ENCODE data around the gene OPN4.

Gene OPN4

DNA sequence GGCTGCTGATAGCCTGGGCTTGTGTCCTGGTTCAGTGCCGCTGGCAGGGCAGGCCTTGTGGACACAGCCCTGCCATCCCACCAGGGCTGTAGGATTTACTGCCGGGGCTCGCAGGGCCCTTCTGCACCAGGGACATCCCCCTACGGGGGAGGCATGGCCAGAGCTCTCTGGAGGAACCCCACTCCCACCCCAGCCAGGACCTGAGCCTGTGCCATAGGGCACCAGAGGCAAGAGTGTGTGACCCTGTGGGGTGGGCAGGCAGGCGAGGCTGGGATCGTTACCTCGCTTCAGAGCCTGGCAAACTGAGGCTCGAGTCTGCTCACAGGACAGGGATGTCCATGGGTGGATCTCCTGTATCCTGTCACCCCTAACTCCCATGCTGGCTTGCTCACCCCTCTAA lies 16.5 kb downstream of the OPN4 start:
- Mint-ChIP-seq H3K9me3 (no peaks in the 10 kb centered on the region), H3K36me3 (ENCODE audit: low read depth) (no peaks in the 10 kb centered on the region), H3K4me1 (peaks cover 94% of the 10 kb centered on the region), H3K27ac (no peak overlapping the region), H3K4me3 (no peak overlapping the region), H3K27me3 (ENCODE audit: low read depth, poor library complexity) (peaks cover 7% of the 10 kb centered on the region)
- DNase-seq: no peak
- TF ChIP-seq, protein P1, sequence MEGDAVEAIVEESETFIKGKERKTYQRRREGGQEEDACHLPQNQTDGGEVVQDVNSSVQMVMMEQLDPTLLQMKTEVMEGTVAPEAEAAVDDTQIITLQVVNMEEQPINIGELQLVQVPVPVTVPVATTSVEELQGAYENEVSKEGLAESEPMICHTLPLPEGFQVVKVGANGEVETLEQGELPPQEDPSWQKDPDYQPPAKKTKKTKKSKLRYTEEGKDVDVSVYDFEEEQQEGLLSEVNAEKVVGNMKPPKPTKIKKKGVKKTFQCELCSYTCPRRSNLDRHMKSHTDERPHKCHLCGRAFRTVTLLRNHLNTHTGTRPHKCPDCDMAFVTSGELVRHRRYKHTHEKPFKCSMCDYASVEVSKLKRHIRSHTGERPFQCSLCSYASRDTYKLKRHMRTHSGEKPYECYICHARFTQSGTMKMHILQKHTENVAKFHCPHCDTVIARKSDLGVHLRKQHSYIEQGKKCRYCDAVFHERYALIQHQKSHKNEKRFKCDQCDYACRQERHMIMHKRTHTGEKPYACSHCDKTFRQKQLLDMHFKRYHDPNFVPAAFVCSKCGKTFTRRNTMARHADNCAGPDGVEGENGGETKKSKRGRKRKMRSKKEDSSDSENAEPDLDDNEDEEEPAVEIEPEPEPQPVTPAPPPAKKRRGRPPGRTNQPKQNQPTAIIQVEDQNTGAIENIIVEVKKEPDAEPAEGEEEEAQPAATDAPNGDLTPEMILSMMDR (IDR thresholded peaks at IDR 0.05): no peak

DNA sequence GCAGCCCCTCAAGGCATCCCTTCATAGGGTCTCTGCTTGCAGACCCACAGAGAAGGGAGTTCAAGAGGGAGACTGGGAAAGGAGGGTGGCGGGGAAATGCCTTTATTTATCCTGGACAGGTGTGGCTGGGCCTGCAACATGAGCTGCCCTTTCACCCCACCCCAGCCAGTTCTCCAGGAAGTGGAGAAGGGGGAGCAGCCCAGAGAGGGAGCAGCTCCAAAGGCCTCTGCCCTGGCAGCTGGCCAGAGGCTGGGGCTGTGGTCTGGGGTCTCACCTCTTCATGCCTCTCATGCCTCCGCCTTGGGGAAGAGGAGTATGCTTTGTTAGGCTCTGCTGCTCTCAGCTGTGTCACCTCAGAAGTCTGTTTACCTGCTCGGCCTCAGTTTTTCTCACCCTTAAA lies 17.1 kb downstream of the OPN4 start:
- Mint-ChIP-seq H3K27me3 (ENCODE audit: low read depth, poor library complexity) (peaks cover 6% of the 10 kb centered on the region), H3K4me3 (no peak overlapping the region), H3K9me3 (no peaks in the 10 kb centered on the region), H3K36me3 (ENCODE audit: low read depth) (no peaks in the 10 kb centered on the region), H3K27ac (no peak overlapping the region), H3K4me1 (peaks cover 90% of the 10 kb centered on the region)
- no peak for DNase-seq
- TF ChIP-seq, protein P1 (IDR thresholded peaks at IDR 0.05): no peak

DNA sequence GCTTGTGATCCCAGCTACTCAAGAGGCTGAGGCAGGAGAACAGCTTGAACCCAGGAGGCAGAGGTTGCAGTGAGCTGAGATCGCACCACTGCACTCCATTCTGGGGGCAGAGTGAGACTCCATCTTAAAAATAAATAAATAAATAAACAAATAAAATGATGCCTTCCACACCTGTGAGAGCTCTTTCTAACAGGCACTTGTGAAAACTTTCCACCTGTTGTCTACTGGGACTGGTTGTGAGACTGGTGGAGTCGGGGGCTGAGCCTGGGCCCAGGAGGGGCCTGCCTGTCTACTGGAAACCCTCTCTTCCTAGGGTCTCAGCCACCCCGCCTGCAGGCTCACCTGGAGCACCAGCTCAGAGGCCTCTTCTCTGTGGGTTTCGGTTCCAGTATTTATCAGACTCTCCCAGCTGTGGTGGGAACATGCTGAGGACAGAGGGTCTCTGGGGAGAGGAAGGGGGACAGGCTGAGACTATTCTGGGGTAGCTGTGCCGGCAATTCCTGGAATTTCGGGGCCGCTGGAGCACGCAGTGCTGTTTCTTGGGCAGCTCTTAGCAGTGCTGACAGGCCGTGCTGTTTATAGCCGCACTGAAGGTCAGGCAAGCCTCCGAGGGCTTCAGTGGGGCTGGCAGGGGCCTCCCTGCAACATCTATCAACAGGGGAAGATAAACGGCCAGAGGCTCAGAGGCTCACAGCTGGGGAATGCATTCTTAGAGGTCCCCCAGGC lies 17.8 kb downstream of the OPN4 start:
- H3K4me3 Mint-ChIP-seq: peak overlapping the region; percentile 67
- peak; percentile 72 for DNase-seq
- H3K4me1 Mint-ChIP-seq: peaks cover 83% of the 10 kb centered on the region
- H3K27me3 Mint-ChIP-seq (ENCODE audit: low read depth, poor library complexity): peaks cover 6% of the 10 kb centered on the region
- H3K27ac Mint-ChIP-seq: peak overlapping the region; percentile 94
- TF ChIP-seq, protein P1 (IDR thresholded peaks at IDR 0.05): no peak
- H3K9me3 Mint-ChIP-seq: no peaks in the 10 kb centered on the region
- H3K36me3 Mint-ChIP-seq (ENCODE audit: low read depth): no peaks in the 10 kb centered on the region

DNA sequence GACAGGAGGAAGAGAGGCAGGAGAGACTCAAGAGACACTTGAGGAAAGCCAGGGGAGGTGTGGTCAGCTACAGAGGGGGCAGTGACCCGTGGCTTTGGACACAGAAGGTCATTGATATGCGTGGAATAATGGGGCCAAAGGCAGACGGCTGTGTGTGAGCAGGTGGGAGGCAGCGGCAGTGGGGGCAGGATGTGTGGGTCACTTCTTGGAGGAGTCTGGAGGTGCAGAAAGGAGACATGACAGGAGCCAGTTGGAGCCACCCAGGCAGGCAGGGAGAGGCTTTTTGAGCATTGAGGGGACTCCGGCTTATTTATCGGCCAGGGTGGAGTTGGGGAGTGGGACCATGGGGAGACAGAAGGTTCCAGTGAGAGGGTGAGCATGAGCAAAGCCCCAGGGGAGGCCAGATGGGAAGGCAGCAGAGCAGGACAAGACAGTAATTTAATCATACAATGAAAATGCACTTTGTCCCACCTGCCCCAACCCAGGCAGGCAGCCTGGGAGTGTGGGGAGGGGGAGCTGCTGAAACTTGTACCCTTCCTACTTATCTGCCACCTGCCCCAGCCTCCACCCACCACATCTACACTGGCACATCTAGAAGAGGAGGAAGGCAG lies 19.0 kb downstream of the OPN4 start:
- H3K4me1 Mint-ChIP-seq: peaks cover 78% of the 10 kb centered on the region
- TF ChIP-seq, protein P1 (IDR thresholded peaks at IDR 0.05): no peak
- peak; percentile 35 for DNase-seq
- H3K27me3 Mint-ChIP-seq (ENCODE audit: low read depth, poor library complexity): peaks cover 6% of the 10 kb centered on the region
- H3K36me3 Mint-ChIP-seq (ENCODE audit: low read depth): no peaks in the 10 kb centered on the region
- H3K27ac Mint-ChIP-seq: peak overlapping the region; percentile 11
- peak overlapping the region; percentile 65 for H3K4me3 Mint-ChIP-seq
- H3K9me3 Mint-ChIP-seq: no peaks in the 10 kb centered on the region

DNA sequence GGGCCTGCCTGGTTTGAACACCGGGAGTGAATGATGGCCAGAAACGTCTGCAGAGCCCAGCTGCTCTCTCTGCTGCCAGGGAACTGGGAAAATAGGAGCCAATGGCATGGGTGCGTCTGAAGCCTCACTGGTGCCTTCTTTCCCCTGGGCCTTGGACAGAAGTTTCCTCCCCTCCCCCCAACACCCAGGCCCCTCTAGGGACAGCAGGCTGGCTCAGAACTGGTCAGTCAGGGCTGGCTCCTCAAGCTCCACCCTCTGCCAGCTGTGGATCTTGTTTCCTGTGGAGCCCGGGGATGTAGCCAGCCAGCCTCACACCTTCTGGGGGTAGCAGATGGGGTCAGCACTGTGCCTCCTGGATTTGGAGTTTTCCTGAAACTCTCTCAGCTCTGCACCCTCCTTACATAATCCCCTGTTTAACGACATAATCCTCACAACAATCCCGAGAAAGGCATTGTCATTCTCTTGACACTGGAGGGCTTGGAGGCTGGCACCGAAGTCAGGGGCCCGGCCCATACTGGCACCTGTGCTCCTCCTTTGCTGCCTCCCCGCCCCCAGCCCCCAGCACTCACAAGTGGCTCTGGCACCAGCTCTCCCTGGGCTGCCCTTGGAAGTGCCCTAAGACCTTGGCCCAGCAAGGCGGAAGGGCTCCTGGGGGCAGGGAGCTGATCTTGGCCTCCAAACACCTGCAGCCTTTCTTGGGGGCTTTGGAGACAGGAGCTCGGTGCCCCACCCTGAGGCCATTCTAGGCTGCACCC lies 19.7 kb downstream of the OPN4 start:
- Mint-ChIP-seq H3K36me3 (ENCODE audit: low read depth) (no peaks in the 10 kb centered on the region), H3K9me3 (no peaks in the 10 kb centered on the region), H3K27me3 (ENCODE audit: low read depth, poor library complexity) (peaks cover 11% of the 10 kb centered on the region), H3K4me1 (peaks cover 71% of the 10 kb centered on the region), H3K27ac (no peak overlapping the region), H3K4me3 (peak overlapping the region; percentile 69)
- DNase-seq: no peak
- TF ChIP-seq, protein P1 (IDR thresholded peaks at IDR 0.05): no peak
